Brain microvascular endothelial cell (primary cell): ENCODE results near the gene TTYH1.

Source experiments
- DNase-seq: peaks from one replicate; pipeline ENCODE4 v3.0.0-alpha.2; 2020
- H3K27ac ChIP-seq: fragments of 250-450 bp; sonication (Bioruptor Pico); 2 replicates; pipeline ENCODE4 v1.5.1; 2020; ENCODE audit warnings: mild to moderate bottlenecking, moderate library complexity
- H3K27me3 ChIP-seq: fragments of 250-450 bp; sonication (Bioruptor Pico); replicated peaks from 2 replicates; pipeline ENCODE4 v1.5.1; 2020; ENCODE audit warnings: mild to moderate bottlenecking
- H3K36me3 ChIP-seq: fragments of 250-450 bp; sonication (Bioruptor Pico); replicated peaks from 2 replicates; pipeline ENCODE4 v1.5.1; 2020; ENCODE audit warnings: mild to moderate bottlenecking
- H3K4me3 ChIP-seq: 2 replicates; pipeline ENCODE4 v1.5.1; 2011; ENCODE audit warnings: low read depth, mild to moderate bottlenecking, control low read depth, low read length, moderate library complexity
- CTCF ChIP-seq: IDR thresholded peaks from 2 replicates; pipeline ENCODE4 v1.5.1; 2011; ENCODE audit warnings: low read depth, mild to moderate bottlenecking, moderate library complexity, low read length, control low read depth, inconsistent platforms; ENCODE audit errors: missing control alignments
- in situ Hi-C: cut with HindIII; loops from 2 replicates; pipeline ENCODE4 v1.10.0; 2017; ENCODE audit warnings: low sequenced_read_pairs, low pct_ligation_motif_present

The TTYH1 gene

DNA sequence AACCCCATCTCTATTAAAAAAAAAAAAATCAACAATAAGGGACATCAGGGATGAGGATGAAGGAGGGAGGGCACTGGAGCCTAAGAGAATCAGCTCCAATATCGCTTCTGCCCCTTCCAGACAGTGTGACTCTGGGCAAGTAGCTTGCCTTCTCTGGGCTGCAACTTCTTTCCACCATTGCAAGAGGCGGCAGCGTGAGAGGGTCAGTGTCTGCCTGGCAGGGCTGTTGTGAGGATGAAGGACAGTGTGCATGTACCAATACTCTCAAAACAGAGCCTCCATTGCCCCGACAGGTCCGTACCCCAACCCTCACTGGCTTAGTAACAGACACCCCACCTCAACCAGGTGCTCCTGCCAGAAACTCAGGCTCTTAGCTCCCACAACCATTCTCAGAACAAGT is 18.4 kb downstream of the TTYH1 start:
- in situ Hi-C loops: no loop called here
- H3K36me3 ChIP-seq: peaks cover 1% of the 10 kb centered on the region

DNA sequence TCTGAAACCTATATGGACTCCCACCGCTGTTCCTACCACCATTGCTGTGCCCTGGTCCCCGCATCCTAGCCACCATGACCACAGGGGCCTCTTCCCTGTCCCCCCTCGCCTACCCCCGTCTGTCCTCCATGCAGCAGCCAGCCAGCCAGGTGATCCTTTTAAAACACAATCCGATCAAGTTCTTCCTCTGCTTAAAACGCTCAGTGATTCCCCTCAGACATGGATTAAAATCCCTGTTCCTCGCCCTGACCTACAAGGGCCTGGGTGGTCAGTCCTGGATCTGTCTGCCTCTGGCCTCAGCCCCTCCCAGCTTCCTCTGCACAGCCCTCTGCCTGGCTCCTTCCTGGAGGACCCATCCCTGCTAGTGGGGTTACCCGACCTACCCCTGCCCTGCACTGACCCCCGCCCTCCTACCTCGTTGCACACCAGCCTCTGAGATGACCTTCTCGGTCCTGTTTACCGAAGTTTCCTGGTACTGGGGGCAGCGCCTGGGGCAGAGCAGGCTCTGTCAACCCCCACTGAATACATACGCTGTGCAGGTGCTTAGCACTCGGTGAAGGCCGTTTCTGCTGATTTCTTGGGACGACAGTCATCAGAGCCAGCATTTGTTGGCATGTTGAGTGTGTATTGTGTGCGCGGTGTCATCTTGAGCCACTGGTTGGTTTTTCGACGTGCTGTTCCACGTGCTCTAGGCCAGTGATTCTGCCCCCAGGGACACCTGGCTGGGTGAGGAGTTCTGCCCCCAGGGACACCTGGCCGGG is 19.0 kb downstream of the TTYH1 start:
- TF ChIP-seq CTCF: no peak
- Histone ChIP-seq H3K36me3 (peaks cover 3% of the 10 kb centered on the region), H3K27ac (no peak overlapping the region), H3K27me3 (no peaks in the 10 kb centered on the region), H3K4me3 (no peak overlapping the region)
- no peak for DNase-seq
- in situ Hi-C loops: no loop called here

More for the DNA sequence above, 18.4 kb downstream of the TTYH1 start:
- TF ChIP-seq CTCF: no peak
- Histone ChIP-seq H3K27ac (no peak overlapping the region), H3K4me3 (no peak overlapping the region), H3K27me3 (no peaks in the 10 kb centered on the region)
- DNase-seq: no peak

DNA sequence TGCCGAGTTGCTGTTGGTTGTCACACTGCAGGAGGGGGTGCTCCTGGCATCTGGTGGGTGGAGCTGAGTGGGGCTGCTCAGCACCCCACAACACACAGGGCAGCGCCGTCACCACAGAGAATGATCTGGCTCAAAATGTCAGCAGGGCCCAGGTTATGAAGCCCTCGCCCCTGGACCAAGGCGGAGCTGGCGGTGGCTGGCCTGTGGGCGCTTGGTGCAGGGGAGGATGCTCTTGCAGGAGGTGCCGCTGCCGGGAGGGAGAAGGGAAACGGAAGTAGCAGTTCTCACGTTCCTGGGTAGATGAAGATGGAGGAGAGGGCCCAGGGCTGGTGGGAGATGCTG is 19.6 kb downstream of the TTYH1 start:
- Histone ChIP-seq H3K36me3 (peaks cover 3% of the 10 kb centered on the region), H3K27ac (no peak overlapping the region), H3K4me3 (no peak overlapping the region), H3K27me3 (no peaks in the 10 kb centered on the region)
- no peak for DNase-seq
- in situ Hi-C loops: no loop called here
- TF ChIP-seq CTCF: no peak

DNA sequence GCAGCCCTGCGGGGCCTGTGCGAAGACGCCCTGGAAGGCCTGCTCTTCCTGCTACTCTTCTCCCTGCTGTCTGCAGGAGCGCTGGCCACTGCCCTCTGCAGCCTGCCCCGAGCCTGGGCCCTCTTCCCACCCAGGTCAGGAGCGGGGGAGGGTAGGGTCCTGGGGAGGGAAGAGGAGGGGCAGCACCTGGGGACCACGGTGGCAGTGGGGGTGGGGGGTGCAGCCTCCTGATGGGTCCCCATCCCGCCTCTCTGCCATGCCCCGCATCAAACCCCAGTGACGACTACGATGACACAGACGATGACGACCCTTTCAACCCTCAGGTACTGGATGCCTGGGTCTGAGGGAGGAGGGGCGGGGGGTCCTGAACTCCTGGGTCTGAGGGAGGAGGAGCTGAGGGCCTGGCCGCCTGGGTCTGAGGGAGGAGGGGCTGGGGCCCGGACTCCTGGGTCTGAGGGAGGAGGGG is 20.3 kb downstream of the TTYH1 start:
- peaks cover 3% of the 10 kb centered on the region for H3K36me3 ChIP-seq
- in situ Hi-C loops: no loop called here
- H3K27ac ChIP-seq: no peak overlapping the region
- no peak overlapping the region for H3K4me3 ChIP-seq
- TF ChIP-seq CTCF: no peak
- no peak for DNase-seq
- no peaks in the 10 kb centered on the region for H3K27me3 ChIP-seq

DNA sequence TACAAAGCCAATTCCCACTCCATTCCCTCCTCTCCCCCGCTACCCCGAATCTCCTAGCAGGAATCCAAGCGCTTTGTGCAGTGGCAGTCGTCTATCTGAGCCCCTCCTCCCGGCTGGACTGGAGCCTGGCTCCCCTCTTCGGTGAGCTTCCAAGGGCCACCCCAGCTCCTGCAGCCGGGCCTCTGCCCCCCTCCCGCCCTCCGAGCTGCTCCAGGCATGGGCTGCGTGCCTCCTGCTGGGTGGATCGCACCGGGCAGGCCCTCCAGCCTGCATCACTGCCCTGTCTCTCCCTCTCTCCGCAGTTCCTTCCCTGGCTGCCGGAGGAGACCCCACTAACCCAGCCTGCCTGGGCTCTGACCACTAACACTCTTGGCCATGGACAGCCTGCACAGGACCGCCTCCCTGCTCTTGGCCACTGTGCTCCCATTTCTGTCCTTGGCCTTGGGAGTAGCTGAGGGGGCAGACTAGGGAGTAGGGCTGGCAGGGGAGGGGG is 20.8 kb downstream of the TTYH1 start:
- in situ Hi-C loops: no loop called here
- Histone ChIP-seq H3K36me3 (peaks cover 3% of the 10 kb centered on the region), H3K4me3 (no peak overlapping the region), H3K27ac (no peak overlapping the region), H3K27me3 (no peaks in the 10 kb centered on the region)
- TF ChIP-seq CTCF: no peak
- DNase-seq: no peak
